K562 (cell line): Measurements from ENCODE around the gene KHDRBS2. TPM values are rescaled to one million over a fixed set of nuclear protein-coding genes. Genes with fewer than 3 reads are reported as not detected.

Experiments used
- ATAC-seq: fragments of 200-7000 bp; cut with Tn5 transposase; 3 replicates; pipeline ENCODE4 v1.9.1; 2020; ENCODE audit warnings: moderate library complexity
- BruUV-seq: library from RNA; stranded (reverse); fragments of 400-500 nt; replicated peaks from 2 replicates; lab custom pipeline; 2021; lab: Mats Ljungman, UMichigan
- CTCF ChIA-PET: fragments of 300-600 bp; formaldehyde crosslinking; extraction: SDS; loops from one replicate; lab custom pipeline; 2021; ENCODE audit warnings: low intra/inter-chr PET ratio; lab: Yijun Ruan, JAX
- POLR2A ChIA-PET: fragments of 300-600, 350-650 bp; sonication (Branson Sonifier 250); formaldehyde crosslinking; extraction: SDS; loops from one replicate; lab custom pipeline; 2021; ENCODE audit warnings: antibody characterized with exemption, inconsistent platforms; lab: Yijun Ruan, JAX
- DNase-seq, 4 experiments: peaks; one replicate each; pipeline versions ENCODE4 v3.0.0 to v3.0.0-alpha.2; 2011 to 2018; ENCODE audit warnings: low spot score in 3 of 4, mixed read lengths in 3 of 4; ENCODE audit errors: extremely low read depth in 1 of 4
- FAIRE-seq: peaks from 2 replicates; lab custom pipeline; 2011; peaks lifted over from hg19 to GRCh38; lab: Jason Lieb, UNC
- H2AFZ ChIP-seq: 2 replicates; pipeline ENCODE4 v1.6.0; 2011; ENCODE audit warnings: low read depth, low read length, control low read depth, inconsistent platforms
- H3K27ac ChIP-seq: fragments of 200-600 bp; 3 replicates; pipeline ENCODE4 v1.8.0; 2011; ENCODE audit warnings: low read depth, mild to moderate bottlenecking, control low read depth, inconsistent platforms, low read length, moderate library complexity, mixed read lengths; ENCODE audit errors: extremely low read depth
- H3K27me3 ChIP-seq, 2 experiments: fragments of 300-600 bp in 1 of 2; 2 replicates in 1 of 2; 3 replicates in 1 of 2; pipeline versions ENCODE4 v1.6.0 to v1.8.0; 2011; ENCODE audit warnings: inconsistent platforms in 2 of 2, low read length in 2 of 2, mild to moderate bottlenecking in 1 of 2, mixed read lengths in 1 of 2, moderate library complexity in 1 of 2; ENCODE audit not compliant: control insufficient read depth in 2 of 2, insufficient read depth in 2 of 2
- H3K36me3 ChIP-seq: fragments of 300-600 bp; 3 replicates; pipeline ENCODE4 v1.8.0; 2011; ENCODE audit warnings: mild to moderate bottlenecking, low read length, inconsistent platforms; ENCODE audit not compliant: control insufficient read depth, insufficient read depth
- H3K4me1 ChIP-seq, 2 experiments: fragments of 200-600 bp in 1 of 2; replicated peaks in 1 of 2; 2 replicates in 1 of 2; 3 replicates in 1 of 2; pipeline versions ENCODE4 v1.5.1 to v1.8.0; 2011; ENCODE audit warnings: inconsistent platforms in 2 of 2, low read length in 2 of 2, mild to moderate bottlenecking in 1 of 2, mixed read lengths in 1 of 2, moderate library complexity in 1 of 2; ENCODE audit not compliant: control insufficient read depth in 2 of 2, insufficient read depth in 2 of 2
- H3K4me2 ChIP-seq: 2 replicates; pipeline ENCODE4 v1.6.1; 2011; ENCODE audit warnings: low read length, control low read depth, inconsistent platforms, mixed read lengths; ENCODE audit not compliant: insufficient read depth
- H3K4me3 ChIP-seq: fragments of 200-600 bp; sonication (generic), shearing (Covaris generic); 2 replicates; pipeline ENCODE4 v1.5.1; 2016; ENCODE audit warnings: control low read depth, inconsistent platforms
- H3K79me2 ChIP-seq: fragments of 200-600 bp; 3 replicates; pipeline ENCODE4 v1.8.0; 2011; ENCODE audit warnings: low read length, inconsistent platforms; ENCODE audit not compliant: control insufficient read depth, insufficient read depth
- H3K9ac ChIP-seq, 2 experiments: 2 replicates each; pipeline versions ENCODE4 v1.6.0 to v1.6.1; 2011; ENCODE audit warnings: low read depth in 2 of 2, low read length in 2 of 2, control low read depth in 1 of 2, inconsistent platforms in 1 of 2, mild to moderate bottlenecking in 1 of 2, mixed read lengths in 1 of 2; ENCODE audit not compliant: insufficient read depth in 1 of 2
- H3K9me1 ChIP-seq: one replicate; pipeline ENCODE4 v1.6.0; 2011; ENCODE audit warnings: inconsistent platforms, mild to moderate bottlenecking, low read length, moderate library complexity; ENCODE audit not compliant: control insufficient read depth, insufficient read depth
- H3K9me3 ChIP-seq: replicated peaks from 2 replicates; pipeline ENCODE4 v1.5.1; 2011; ENCODE audit warnings: low read depth, low read length, inconsistent platforms; ENCODE audit not compliant: control insufficient read depth, insufficient read depth
- H4K20me1 ChIP-seq: replicated peaks from 2 replicates; pipeline ENCODE4 v1.6.1; 2011; ENCODE audit warnings: low read length, inconsistent platforms, mixed read lengths; ENCODE audit not compliant: control insufficient read depth, insufficient read depth
- E2F3 ChIP-seq: fragments of 250-450 bp; sonication (Bioruptor Pico); IDR thresholded peaks from 2 replicates; pipeline ENCODE4 v1.4.0; 2020; ENCODE audit warnings: mild to moderate bottlenecking
- ETV6 ChIP-seq, 3 experiments: fragments of 150-350 bp in 1 of 3; sonication (generic) in 1 of 3; formaldehyde crosslinking in 1 of 3; IDR thresholded peaks; 2 replicates each; pipeline versions ENCODE4 v1.6.1 to v1.8.0; 2014 to 2022; ENCODE audit warnings: borderline replicate concordance in 2 of 3, low read depth in 2 of 3, antibody characterized with exemption in 1 of 3, low read length in 1 of 3, mild to moderate bottlenecking in 1 of 3, missing genetic modification reagents in 1 of 3
- HDAC8 ChIP-seq: fragments of 450-650 bp; IDR thresholded peaks from 2 replicates; pipeline ENCODE4 v1.6.1; 2016; ENCODE audit warnings: mild to moderate bottlenecking, missing genetic modification characterization, moderate library complexity, missing compliant biosample characterization
- MAZ ChIP-seq, 2 experiments: fragments of 450-650 bp in 1 of 2; sonication (generic) in 1 of 2; formaldehyde crosslinking; IDR thresholded peaks in 1 of 2; conservative IDR thresholded peaks in 1 of 2; 2 replicates each; pipeline versions ENCODE4 v1.4.0 to v1.5.0; 2020; ENCODE audit warnings: mild to moderate bottlenecking in 1 of 2, missing genetic modification reagents in 1 of 2
- NFIX ChIP-seq: fragments of 250-450 bp; sonication (Bioruptor Pico); IDR thresholded peaks from 2 replicates; pipeline ENCODE4 v1.4.0; 2020; ENCODE audit warnings: low read depth, mild to moderate bottlenecking, moderate library complexity
- ZNF263 ChIP-seq: sonication (generic); formaldehyde crosslinking; IDR thresholded peaks from 2 replicates; pipeline ENCODE4 v1.8.0; 2022; ENCODE audit warnings: mild to moderate bottlenecking, missing genetic modification reagents, borderline replicate concordance
- ZNF347 ChIP-seq: fragments of 450-650 bp; formaldehyde crosslinking; IDR thresholded peaks from 2 replicates; pipeline ENCODE4 v1.4.0; 2020; ENCODE audit warnings: low read depth, mild to moderate bottlenecking, moderate library complexity
- ZNF408 ChIP-seq: fragments of 250-450 bp; sonication (Bioruptor Pico); IDR thresholded peaks from 2 replicates; pipeline ENCODE4 v1.4.0; 2020; ENCODE audit warnings: low read depth, mild to moderate bottlenecking, moderate library complexity
- ZNF584 ChIP-seq: fragments of 200-800 bp; sonication (Bioruptor generic); IDR thresholded peaks from 2 replicates; pipeline ENCODE4 v1.6.1; 2016; ENCODE audit warnings: low read depth, mild to moderate bottlenecking, missing genetic modification characterization, missing compliant biosample characterization
- WGBS: fragments of 100-300 bp; shearing (Covaris generic); methylation state at CpG from one replicate; pipeline ENCODE4 v1.1.6; 2016; ENCODE audit warnings: low coverage, mixed read lengths; ENCODE audit not compliant: insufficient coverage; ENCODE audit errors: missing lambda C conversion rate; 5-methylcytosine and 5-hydroxymethylcytosine counted together
- in situ Hi-C: fragments of 300-500 bp; cut with MboI; formaldehyde crosslinking; loops from 4 replicates; pipeline ENCODE4 v1.15.0; 2018; ENCODE audit warnings: inconsistent platforms, mixed read lengths
- intact Hi-C: fragments of 100-400 bp; cut with micrococcal nuclease; formaldehyde crosslinking; loops from 2 replicates; pipeline ENCODE4 v1.14.2; 2022
- polyA plus RNA-seq, 8 experiments: library from polyadenylated mRNA; depleted of rRNA in 4 of 8; stranded (reverse) in 5 of 8; unstranded in 3 of 8; fragments of >200 nt; fragmentation: Nextera tagmentation in 2 of 8; fragmentation: Illumina TruSeq in 1 of 8; extraction: Ambion mirVana in 2 of 8; extraction: Trizol in 1 of 8; gene quantifications; 2 replicates each; pipeline versions ENCODE4 v1.2.1 to v1.2.3, GENCODE V29; 2011 to 2014; ENCODE audit warnings: inconsistent platforms in 1 of 8, missing spikeins in 1 of 8
- total RNA-seq, 7 experiments: library from RNA; depleted of rRNA in 6 of 7; stranded (reverse); fragments of >200 nt in 6 of 7; fragmentation: Illumina TruSeq in 2 of 7; extraction: Trizol in 2 of 7; gene quantifications; 2 replicates each; pipeline versions ENCODE4 v1.2.1 to v1.2.3, GENCODE V29; 2011 to 2021; ENCODE audit warnings: low replicate concordance in 1 of 7

The KHDRBS2 gene
- total and polyA plus RNA-seq, 9 of the 15 experiments (the other 6 are each of a cell fraction or from before 2014, with no cell fraction given), result not detected

DNA sequence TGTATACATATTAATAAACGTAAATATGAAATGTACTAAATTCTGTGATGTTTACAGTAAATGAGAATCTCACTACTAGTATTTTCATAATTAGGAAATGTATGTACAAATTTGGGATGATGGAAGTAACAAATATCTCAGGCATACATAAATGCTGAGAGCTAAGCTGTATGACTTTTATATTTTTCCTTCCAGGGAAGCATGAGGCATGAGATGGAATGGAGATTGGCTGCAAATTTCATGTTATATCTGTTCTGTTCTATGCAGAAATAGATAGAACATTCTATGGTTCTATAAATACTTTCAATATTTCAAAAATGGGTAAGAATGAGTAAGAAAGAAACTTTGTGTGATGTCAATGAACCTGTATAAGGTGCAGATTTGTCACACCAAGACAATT, 335.2 kb downstream of the KHDRBS2 start:
- no peak overlapping the region for H3K27ac ChIP-seq
- no peak for DNase-seq
- no peaks in the 10 kb centered on the region for H3K36me3 ChIP-seq
- TF ChIP-seq ZNF408 (CRISPR knock-in tag) (no peak), HDAC8 (no peak), ZNF263 (CRISPR knock-in tag) (no peak), ZNF347 (CRISPR knock-in tag) (no peak), E2F3 (CRISPR knock-in tag) (no peak), ETV6 (IDR thresholded peaks at IDR 0.05; ENCODE audit: borderline replicate concordance in 1 of 2, low read depth in 2 of 2, low read length in 1 of 2) (no peak), ETV6 (CRISPR knock-in tag; IDR thresholded peaks at IDR 0.05; ENCODE audit: borderline replicate concordance) (no peak), MAZ (CRISPR knock-in tag; conservative IDR thresholded peaks at IDR 0.05 in 1 of 2, IDR thresholded peaks at IDR 0.05 in 1 of 2) (no peak), NFIX (CRISPR knock-in tag) (no peak), ZNF584 (CRISPR knock-in tag) (no peak)
- TF ChIP-seq, all 486 proteins: peak for 0
- Histone ChIP-seq H3K4me1 (no peaks in the 10 kb centered on the region), H3K79me2 (no peaks in the 10 kb centered on the region), H3K27me3 (no peaks in the 10 kb centered on the region), H2AFZ (no peak overlapping the region), H3K4me3 (no peak overlapping the region), H3K9ac (no peak overlapping the region), H3K9me3 (no peaks in the 10 kb centered on the region; the same call in 1 of the 2 replicates), H4K20me1 (no peaks in the 10 kb centered on the region), H3K9me1 (no peaks in the 10 kb centered on the region), H3K4me2 (no peak overlapping the region)
- in situ Hi-C loops (no loop called here), intact Hi-C loops (no loop called here)
- no TSS peak for BruUV-seq
- no peak for FAIRE-seq
- no peak for ATAC-seq
- CTCF ChIA-PET, result no interaction called here
- WGBS, result 0% methylated on average over 1 of the region's 1 CpG
- POLR2A ChIA-PET, result no interaction called here
